ENCODE results near the gene FANCD2.

Gene FANCD2

GRCh38 chr3:10010878-10011465 is 15.3 kb upstream of the FANCD2 start (continued):
- TF ChIP-seq ZNF423 (tag by site-specific recombination; IDR thresholded peaks at IDR 0.05) (0 out of 2 replicates have a peak, but pooled peaks have one; percentile 27), PATZ1 (tag by site-specific recombination; IDR thresholded peaks at IDR 0.05) (peak; percentile 83), ZNF561 (tag by site-specific recombination; IDR thresholded peaks at IDR 0.05; ENCODE audit: borderline replicate concordance) (peak; percentile 73; the same call in 1 of the 2 replicates), ZBTB11 (tag by site-specific recombination; conservative IDR thresholded peaks at IDR 0.05; ENCODE audit: low read depth) (peak; percentile 39; the same call in 1 of the 2 replicates), ZNF623 (tag by site-specific recombination; IDR thresholded peaks at IDR 0.05) (no peak), GLIS1 (tag by site-specific recombination; IDR thresholded peaks at IDR 0.05) (peak; percentile 100), GLIS2 (tag by site-specific recombination; IDR thresholded peaks at IDR 0.05) (peak; percentile 97), KLF8 (tag by site-specific recombination; IDR thresholded peaks at IDR 0.05) (peak; percentile 29; the same call in 1 of the 2 replicates), KLF7 (tag by site-specific recombination; IDR thresholded peaks at IDR 0.05; ENCODE audit: borderline replicate concordance) (0 out of 2 replicates have a peak, but pooled peaks have one; percentile 21), ZBTB48 (tag by site-specific recombination; IDR thresholded peaks at IDR 0.05) (0 out of 2 replicates have a peak, but pooled peaks have one; percentile 16), ELK4 (IDR thresholded peaks at IDR 0.05; ENCODE audit: borderline replicate concordance, low read depth, low read length) (no peak)

- TF ChIP-seq BCL11B (tag by site-specific recombination; IDR thresholded peaks at IDR 0.05; ENCODE audit: low read depth): no peak
- TF ChIP-seq ZXDB (tag by site-specific recombination; IDR thresholded peaks at IDR 0.05): no peak
- no peak for TF ChIP-seq REPIN1 (tag by site-specific recombination; IDR thresholded peaks at IDR 0.05; ENCODE audit: low read depth)
- no peak for TF ChIP-seq ZNF473 (tag by site-specific recombination; IDR thresholded peaks at IDR 0.05)
- no peak for TF ChIP-seq KLF10 (tag by site-specific recombination; IDR thresholded peaks at IDR 0.05)
- no peak; the same call in 1 of the 2 replicates for TF ChIP-seq ZIC2 (tag by site-specific recombination; IDR thresholded peaks at IDR 0.05)
- TF ChIP-seq ZNF791 (tag by site-specific recombination; IDR thresholded peaks at IDR 0.05): no peak
- no peak for TF ChIP-seq ZNF48 (tag by site-specific recombination; IDR thresholded peaks at IDR 0.05)
- no peak for TF ChIP-seq ZFP37 (tag by site-specific recombination; IDR thresholded peaks at IDR 0.05)
- no peak for TF ChIP-seq ZNF645 (tag by site-specific recombination; IDR thresholded peaks at IDR 0.05)
- no peak for TF ChIP-seq ZNF239 (tag by site-specific recombination; IDR thresholded peaks at IDR 0.05)
- no peak for TF ChIP-seq ZSCAN30 (tag by site-specific recombination; IDR thresholded peaks at IDR 0.05)
- no peak for TF ChIP-seq ZNF830 (tag by site-specific recombination; IDR thresholded peaks at IDR 0.05; ENCODE audit: low read depth)
- TF ChIP-seq ZNF513 (tag by site-specific recombination; IDR thresholded peaks at IDR 0.05): no peak
- POLR2A ChIA-PET: interaction anchor here (0.9 to 1.5 kb wide), 5 partner anchors 14 to 79 kb away, joined by 3 to 11 read pairs (median 10); partner anchors contain the start of genes CRELD1, EMC3 and FANCD2
- Histone ChIP-seq H3K4me1 (ENCODE audit: control insufficient read depth, insufficient read depth, low read length) (peaks cover 9% of the 10 kb centered on the region; the same call in 1 of the 2 replicates), H3K9me3 (ENCODE audit: control insufficient read depth, insufficient read depth, low read depth, low read length) (no peaks in the 10 kb centered on the region), H3K4me3 (ENCODE audit: low read depth, low read length) (no peak overlapping the region), H3K27ac (ENCODE audit: extremely low read depth, low read depth, low read length) (no peak overlapping the region), H3K36me3 (ENCODE audit: control insufficient read depth in 2 of 2, insufficient read depth in 1 of 2, low read length in 2 of 2) (no peaks in the 10 kb centered on the region; a peak in 1 of 3 replicates)
- CTCF ChIA-PET: interaction anchor here (0.6 to 1.0 kb wide), 2 partner anchors 25 to 29 kb away, joined by 3 to 5 read pairs; no protein-coding TSS in a partner anchor
Observed at GRCh38 chr3:10011631-10012030, 14.6 kb upstream of the FANCD2 start.
